Measurements from ENCODE around the gene ARMC6. TPM values are rescaled to one million over a fixed set of nuclear protein-coding genes. Genes with fewer than 3 reads are reported as not detected.

Gene ARMC6
- 10 to 100 TPM; 19.3 to 21.2 (median 21.0) TPM for total RNA-seq
- total RNA-seq (2013) = 21.8 TPM

DNA sequence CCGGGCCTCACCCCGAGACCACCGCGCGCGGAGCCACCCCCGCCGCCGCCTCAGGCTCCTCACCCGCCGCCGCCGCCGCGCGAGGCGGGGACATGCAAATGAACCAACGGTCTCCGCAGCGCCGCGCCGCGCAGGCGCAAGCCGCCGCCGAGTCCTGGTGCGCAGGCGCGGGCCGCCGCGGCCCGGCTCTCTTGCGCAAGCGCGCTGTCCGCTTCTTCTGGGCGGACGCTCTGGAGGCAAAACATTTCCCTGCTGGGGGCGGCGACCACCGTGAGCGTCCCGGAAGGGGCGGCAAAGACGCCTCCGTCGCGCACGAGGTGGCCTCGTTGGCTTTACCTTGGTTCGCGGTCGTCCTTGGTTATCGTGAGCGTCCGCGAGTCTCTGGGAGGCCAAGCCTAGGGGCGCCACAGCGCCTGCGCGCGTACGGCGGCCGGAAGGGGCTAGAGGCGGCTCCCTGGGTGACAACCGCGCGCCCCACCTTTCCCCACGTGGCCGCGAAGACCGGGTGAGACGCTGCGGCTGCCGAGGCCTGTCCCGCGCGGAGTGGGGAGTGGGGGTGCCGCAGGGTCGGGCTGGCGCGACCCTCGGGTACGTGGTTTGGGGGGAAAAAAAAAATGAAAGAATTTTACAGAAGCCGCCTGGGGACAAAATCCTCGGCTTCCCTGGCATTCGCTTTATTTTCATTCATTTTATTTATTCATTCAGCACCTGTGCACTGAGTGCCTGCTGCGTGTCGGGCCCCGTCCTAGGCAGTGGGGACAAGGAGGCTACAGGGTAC lies at the start of gene ARMC6, which contains the start of gene SUGP2:
Gene ARMC6, plus strand, starts transcription at position 178 of the 778 bp plus-strand sequence. CDS start 607 bp downstream, outside the sequence.
Gene SUGP2, minus strand, starts transcription at position 92 of the 778 bp plus-strand sequence. CDS start 2,446 bp downstream, outside the sequence.
- TF ChIP-seq, protein P1, sequence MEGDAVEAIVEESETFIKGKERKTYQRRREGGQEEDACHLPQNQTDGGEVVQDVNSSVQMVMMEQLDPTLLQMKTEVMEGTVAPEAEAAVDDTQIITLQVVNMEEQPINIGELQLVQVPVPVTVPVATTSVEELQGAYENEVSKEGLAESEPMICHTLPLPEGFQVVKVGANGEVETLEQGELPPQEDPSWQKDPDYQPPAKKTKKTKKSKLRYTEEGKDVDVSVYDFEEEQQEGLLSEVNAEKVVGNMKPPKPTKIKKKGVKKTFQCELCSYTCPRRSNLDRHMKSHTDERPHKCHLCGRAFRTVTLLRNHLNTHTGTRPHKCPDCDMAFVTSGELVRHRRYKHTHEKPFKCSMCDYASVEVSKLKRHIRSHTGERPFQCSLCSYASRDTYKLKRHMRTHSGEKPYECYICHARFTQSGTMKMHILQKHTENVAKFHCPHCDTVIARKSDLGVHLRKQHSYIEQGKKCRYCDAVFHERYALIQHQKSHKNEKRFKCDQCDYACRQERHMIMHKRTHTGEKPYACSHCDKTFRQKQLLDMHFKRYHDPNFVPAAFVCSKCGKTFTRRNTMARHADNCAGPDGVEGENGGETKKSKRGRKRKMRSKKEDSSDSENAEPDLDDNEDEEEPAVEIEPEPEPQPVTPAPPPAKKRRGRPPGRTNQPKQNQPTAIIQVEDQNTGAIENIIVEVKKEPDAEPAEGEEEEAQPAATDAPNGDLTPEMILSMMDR (IDR thresholded peaks at IDR 0.05) = no peak
- H3K27ac ChIP-seq (ENCODE audit: low read length) = peak within 1 kb of the TSS; percentile 69
- H3K36me3 ChIP-seq (ENCODE audit: control insufficient read depth, insufficient read depth, low read length) = peaks cover 5% of the 10 kb centered on the region
- Mint-ChIP-seq H3K4me1 (peaks cover 17 to 22% of the 10 kb centered on the region in 2 donors), H3K9me3 (no peaks in the 10 kb centered on the region), H3K27ac (peak within 1 kb of the TSS; percentile 92 to 95), H3K4me3 (peak within 1 kb of the TSS; percentile 96), H3K36me3 (no peaks in the 10 kb centered on the region), H3K27me3 (ENCODE audit: low read depth in 2 of 2) (no peaks in the 10 kb centered on the region)
- no peaks in the 10 kb centered on the region for H3K9me3 ChIP-seq (ENCODE audit: control insufficient read depth, insufficient read depth, low read length)
- peak within 1 kb of the TSS; percentile 84 for H3K4me3 ChIP-seq (ENCODE audit: low read length)
- intact Hi-C loops (cut with micrococcal nuclease) = loop anchor here (1.0 kb wide), 1 partner anchor 114 kb away; the partner anchor contains the start of genes COPE and DDX49
- DNase-seq = peak; percentile 93 to 96
- under 1% methylated on average over 94 of the region's 94 CpGs for WGBS (ENCODE audit: insufficient coverage)
- no peaks in the 10 kb centered on the region for H3K27me3 ChIP-seq (ENCODE audit: control insufficient read depth, insufficient read depth, low read length)
- H3K4me1 ChIP-seq (ENCODE audit: control insufficient read depth, insufficient read depth, low read length) = peaks cover 29% of the 10 kb centered on the region
- peak; percentile 74 to 88 (median 81) for ATAC-seq

DNA sequence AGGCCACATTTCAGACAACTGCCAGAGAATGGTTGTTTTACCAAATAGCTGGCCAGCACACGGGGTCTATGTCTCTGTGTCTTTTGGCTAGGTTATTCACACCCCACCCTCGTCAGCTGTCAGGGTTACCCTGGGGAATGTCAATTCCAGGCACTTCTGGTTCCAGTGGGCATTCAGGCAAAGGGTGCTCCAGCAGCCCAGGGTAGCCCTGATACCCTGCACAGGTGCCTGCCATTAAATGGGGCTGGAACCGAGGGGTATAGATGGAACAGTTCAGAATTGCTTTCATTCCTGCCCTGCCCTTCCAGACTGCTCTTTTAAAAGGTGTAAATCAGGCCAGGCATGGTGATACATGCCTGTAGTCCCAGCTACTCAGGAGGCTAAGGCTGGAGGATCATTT lies 49.2 kb upstream of the ARMC6 start:
- 90% methylated on average over 3 of the region's 3 CpGs for WGBS (ENCODE audit: insufficient coverage)
- H3K4me3 Mint-ChIP-seq = no peak overlapping the region

DNA sequence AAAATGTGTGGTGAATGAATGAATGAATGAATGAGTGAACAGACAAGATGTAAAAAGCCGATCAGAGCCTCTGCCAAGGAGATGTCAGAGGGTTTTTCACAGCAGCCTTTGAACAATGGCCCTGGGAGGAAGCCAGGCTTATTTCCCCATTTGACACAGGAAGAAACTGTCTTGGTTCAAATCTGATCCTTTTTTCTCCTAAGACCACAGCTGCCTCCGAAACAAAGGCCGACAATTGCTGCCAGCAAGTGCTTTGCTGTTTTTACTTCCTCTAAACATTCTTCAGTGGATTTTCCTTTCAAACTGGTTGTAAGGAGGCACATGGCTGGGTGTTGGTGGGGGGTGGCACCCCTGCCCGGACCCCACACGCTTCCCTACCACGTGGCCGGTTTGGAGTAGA lies 48.1 kb upstream of the ARMC6 start:
- DNase-seq (no peak), ATAC-seq (no peak)
- intact Hi-C loops (cut with micrococcal nuclease) = no loop called here
- Mint-ChIP-seq H3K4me3 (no peak overlapping the region), H3K27ac (no peak overlapping the region), H3K27me3 (ENCODE audit: low read depth in 2 of 2) (peaks cover 11 to 14% of the 10 kb centered on the region in 2 donors), H3K9me3 (no peaks in the 10 kb centered on the region), H3K36me3 (no peaks in the 10 kb centered on the region), H3K4me1 (no peaks in the 10 kb centered on the region)
- H3K27ac ChIP-seq (ENCODE audit: low read length) = no peak overlapping the region
- 8% methylated on average over 7 of the region's 7 CpGs for WGBS (ENCODE audit: insufficient coverage)
- no peaks in the 10 kb centered on the region for H3K36me3 ChIP-seq (ENCODE audit: control insufficient read depth, insufficient read depth, low read length)
- H3K4me1 ChIP-seq (ENCODE audit: control insufficient read depth, insufficient read depth, low read length) = peaks cover 14% of the 10 kb centered on the region
- peaks cover 5% of the 10 kb centered on the region for H3K27me3 ChIP-seq (ENCODE audit: control insufficient read depth, insufficient read depth, low read length)
- TF ChIP-seq, protein P1 (IDR thresholded peaks at IDR 0.05) = no peak
- H3K4me3 ChIP-seq (ENCODE audit: low read length) = no peak overlapping the region
- H3K9me3 ChIP-seq (ENCODE audit: control insufficient read depth, insufficient read depth, low read length) = no peaks in the 10 kb centered on the region

More for the DNA sequence above, 49.2 kb upstream of the ARMC6 start:
- no peaks in the 10 kb centered on the region for H3K36me3 ChIP-seq (ENCODE audit: control insufficient read depth, insufficient read depth, low read length)
- H3K9me3 Mint-ChIP-seq = no peaks in the 10 kb centered on the region
- H3K27ac ChIP-seq (ENCODE audit: low read length) = no peak overlapping the region
- no peak for ATAC-seq
- H3K4me1 Mint-ChIP-seq = no peaks in the 10 kb centered on the region
- intact Hi-C loops (cut with micrococcal nuclease) = no loop called here
- no peak overlapping the region for H3K27ac Mint-ChIP-seq
- no peak overlapping the region for H3K4me3 ChIP-seq (ENCODE audit: low read length)
- no peaks in the 10 kb centered on the region for H3K9me3 ChIP-seq (ENCODE audit: control insufficient read depth, insufficient read depth, low read length)
- H3K4me1 ChIP-seq (ENCODE audit: control insufficient read depth, insufficient read depth, low read length) = peaks cover 14% of the 10 kb centered on the region
- peaks cover 5% of the 10 kb centered on the region for H3K27me3 ChIP-seq (ENCODE audit: control insufficient read depth, insufficient read depth, low read length)
- no peaks in the 10 kb centered on the region for H3K36me3 Mint-ChIP-seq
- TF ChIP-seq, protein P1 (IDR thresholded peaks at IDR 0.05) = no peak
- no peak for DNase-seq
- H3K27me3 Mint-ChIP-seq (ENCODE audit: low read depth in 2 of 2) = peaks cover 11 to 14% of the 10 kb centered on the region in 2 donors
